ENCODE measurements around the gene SCARB2.
A peak's percentile ranks its signal among the peaks of the same experiment; 100 is the strongest.
"Not testable (repeated sequence)": the region's sequence is repeated elsewhere in the genome, so short reads cannot be mapped to it uniquely, and the experiment has no call there.

The SCARB2 gene, protein sequence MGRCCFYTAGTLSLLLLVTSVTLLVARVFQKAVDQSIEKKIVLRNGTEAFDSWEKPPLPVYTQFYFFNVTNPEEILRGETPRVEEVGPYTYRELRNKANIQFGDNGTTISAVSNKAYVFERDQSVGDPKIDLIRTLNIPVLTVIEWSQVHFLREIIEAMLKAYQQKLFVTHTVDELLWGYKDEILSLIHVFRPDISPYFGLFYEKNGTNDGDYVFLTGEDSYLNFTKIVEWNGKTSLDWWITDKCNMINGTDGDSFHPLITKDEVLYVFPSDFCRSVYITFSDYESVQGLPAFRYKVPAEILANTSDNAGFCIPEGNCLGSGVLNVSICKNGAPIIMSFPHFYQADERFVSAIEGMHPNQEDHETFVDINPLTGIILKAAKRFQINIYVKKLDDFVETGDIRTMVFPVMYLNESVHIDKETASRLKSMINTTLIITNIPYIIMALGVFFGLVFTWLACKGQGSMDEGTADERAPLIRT

DNA sequence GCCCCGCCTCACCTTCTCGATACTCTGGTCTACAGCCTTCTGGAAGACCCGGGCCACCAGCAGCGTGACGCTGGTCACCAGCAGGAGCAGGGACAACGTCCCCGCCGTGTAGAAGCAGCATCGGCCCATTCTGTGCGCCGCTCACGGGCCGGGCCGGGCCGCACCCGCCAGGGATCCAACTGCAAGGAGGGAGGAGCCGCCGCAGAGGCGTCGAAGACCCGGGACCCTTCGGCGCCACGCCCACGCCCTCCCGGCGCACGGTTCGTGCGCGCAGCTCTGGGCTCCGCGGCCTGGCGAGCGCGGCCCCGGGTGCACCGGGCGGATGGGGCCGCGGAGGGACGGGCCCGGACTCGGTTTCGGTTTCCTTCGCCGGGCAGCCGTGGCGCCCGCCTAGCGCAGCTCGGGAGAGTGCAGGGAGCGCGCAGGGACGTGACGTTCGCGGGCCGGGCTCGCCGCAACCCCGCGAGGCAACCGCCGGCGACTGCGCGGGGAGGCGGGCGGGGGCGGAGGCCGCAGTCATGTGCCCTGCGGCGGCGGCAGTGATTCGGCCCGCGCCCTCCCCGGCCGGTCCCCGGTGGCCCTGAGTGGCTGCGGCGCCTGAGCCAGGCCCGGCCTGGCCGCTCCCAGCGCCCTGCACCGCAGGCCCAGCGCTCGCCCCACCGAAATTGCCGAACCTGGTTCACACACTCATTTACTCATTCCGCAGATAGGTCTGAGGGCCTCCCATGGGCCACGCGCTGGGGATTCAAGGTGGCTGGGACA lies at the start of gene SCARB2:
SCARB2 (minus strand) TSS at position 410 of the 762 bp plus-strand sequence; CDS start at position 129, 281 bp downstream.
- peak; percentile 66 for DNase-seq

DNA sequence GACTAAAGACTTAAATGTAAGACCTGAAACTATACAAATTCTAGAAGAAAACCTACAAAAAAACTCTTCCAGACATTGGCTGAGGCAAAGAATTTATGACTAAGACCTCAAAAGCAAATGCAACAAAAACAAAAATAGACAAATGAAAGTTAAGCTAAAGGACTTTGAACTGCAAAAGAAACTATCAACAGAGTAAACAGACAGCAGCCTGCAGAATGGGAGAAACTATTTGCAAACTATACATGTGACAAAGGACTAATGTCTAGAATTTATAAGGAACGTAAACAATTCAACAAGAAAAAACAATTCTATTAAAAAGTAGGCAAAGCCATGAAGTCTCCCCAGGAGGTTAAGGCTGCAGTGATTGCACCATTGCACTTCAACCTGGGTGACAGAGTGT lies 46.9 kb upstream of the SCARB2 start:
- DNase-seq = no peak

DNA sequence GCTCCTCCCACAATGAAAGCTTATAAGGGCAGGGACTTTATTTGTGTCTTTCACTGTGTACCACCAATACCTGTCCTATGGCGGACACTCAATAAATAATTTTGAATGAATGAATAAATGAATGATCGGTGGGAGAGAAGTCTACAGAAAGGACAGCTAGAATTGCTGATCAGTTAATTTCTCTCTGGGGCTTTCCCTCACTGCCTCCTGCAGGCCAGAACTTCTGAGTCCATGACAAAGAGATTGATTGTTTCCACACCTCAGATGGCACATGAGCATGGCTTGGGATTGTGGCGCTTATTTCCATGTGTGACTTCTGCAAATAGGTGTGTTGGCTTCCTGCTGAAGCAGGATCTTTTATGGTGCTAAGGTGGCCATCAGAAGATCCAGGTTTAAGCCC lies 44.2 kb upstream of the SCARB2 start:
- DNase-seq = no peak

DNA sequence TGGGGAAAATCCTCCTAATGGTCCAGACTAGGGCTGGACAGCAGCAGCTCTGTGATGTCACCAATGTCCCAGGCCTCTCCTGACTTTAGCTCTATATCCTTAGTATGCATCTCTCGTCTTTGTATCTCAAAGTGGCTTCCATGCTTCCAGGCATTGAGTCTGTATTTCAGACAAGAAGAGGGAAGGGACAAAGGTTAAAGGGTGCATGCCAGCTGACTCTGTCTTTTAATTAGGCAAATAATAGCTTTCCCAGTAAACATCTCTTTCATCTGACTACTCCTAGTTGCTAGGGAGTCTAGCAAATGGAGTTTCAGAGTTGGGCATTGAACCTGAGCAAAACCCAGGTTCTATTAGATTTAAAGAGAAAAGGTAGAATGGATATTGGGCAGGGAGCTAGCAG lies 43.3 kb upstream of the SCARB2 start:
- DNase-seq = no peak

DNA sequence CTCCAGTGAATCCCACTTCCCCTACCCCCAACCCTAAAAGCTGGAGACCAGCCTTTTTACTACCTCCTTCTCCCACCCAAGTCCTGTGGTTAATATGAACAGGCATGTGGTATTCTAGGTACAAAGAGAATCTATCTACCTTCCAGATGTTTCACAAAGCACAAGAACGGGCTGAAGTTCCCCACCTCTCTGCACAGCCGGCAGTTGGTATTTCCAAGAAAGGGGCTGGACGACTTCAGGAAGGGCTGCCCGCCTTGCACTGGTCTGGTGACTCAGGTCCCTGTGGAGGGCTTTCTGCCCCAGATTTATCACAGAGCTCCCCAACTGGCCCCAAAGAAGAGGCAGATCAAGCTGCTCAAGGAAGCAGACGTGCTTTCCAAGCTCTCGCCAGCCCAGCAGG lies 42.4 kb upstream of the SCARB2 start:
- DNase-seq = no peak

DNA sequence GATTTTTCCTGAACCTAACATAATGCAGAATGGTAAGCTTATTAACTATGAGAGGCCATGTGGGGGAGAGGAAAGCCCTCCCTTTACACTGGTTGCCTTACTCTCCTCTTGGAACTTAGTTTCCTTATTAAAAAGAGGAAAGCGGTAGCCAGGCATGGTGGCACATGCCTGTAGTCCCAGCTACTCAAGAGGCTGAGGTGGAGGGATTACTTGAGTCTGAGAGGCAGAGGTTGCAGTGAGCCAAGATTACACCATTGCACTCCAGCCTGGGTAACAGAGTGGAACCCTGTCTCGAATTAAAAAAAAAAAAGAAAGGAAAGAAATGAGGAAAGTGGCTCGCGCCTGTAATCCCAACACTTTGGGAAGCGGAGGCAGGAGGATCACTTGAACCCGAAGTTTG lies 39.9 kb upstream of the SCARB2 start:
- DNase-seq = no peak

DNA sequence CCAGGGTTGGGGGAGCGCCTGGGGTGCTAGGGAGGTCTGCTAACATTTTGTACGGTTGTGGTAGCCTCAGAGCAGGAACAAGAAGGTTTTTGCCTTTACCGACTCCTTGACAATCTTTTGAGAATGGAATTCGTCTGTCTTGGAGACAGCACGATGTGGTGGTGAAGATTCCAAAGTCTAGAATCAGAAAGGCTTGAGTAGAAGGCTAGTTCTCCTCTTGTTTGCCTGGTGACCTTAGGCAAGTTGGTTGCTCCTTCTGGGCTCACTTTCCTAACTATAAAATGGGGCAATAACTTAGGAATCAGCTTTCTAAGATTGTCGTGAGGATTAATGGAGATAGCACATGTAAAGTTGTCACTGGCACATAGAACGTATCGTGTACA lies 38.6 kb upstream of the SCARB2 start:
- DNase-seq = no peak

DNA sequence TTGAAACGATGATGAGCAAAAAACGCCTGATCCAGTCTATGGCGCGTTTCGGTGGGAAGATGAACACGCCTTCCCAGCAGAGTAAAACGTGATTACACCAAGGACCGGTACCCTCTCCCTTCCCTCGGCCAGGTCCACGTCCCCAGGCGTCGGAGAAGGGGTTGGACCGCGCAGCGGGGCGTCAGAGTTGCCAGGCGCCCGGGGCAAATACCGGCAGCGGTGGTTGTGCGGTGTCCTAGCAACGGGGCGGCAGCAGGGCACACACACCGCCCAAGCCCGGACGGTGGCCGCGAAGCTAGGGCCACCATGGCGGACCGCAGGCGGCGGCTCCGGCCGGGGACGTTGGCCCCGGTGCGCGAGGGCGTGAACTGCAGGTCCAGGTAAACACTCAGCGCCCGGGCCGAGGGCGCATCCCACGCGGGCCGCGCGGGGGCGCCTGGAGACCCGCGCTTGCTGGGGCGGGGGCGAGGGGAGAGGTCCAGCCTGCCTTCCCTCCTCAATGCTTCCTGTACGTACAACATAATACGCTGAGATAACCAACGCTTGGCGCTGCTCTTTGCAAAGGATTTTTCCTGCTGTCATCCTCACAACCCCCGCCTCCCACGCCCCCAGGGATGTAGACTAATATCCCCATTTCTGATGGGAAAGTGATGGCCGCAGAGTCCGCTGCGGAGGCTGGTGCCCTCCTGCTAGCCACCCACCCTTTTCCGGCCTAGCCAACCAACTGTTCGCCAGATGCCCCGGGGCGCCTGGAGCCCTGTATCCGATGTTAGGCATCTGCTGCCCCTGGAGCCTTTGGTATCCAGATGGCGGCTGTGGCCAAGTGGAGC lies 38.0 kb upstream of the SCARB2 start, which contains the start of gene FAM47E:
FAM47E (plus strand) TSS at position 281 of the 830 bp plus-strand sequence; CDS start at position 307, 26 bp downstream.
- DNase-seq = peak; percentile 1

DNA sequence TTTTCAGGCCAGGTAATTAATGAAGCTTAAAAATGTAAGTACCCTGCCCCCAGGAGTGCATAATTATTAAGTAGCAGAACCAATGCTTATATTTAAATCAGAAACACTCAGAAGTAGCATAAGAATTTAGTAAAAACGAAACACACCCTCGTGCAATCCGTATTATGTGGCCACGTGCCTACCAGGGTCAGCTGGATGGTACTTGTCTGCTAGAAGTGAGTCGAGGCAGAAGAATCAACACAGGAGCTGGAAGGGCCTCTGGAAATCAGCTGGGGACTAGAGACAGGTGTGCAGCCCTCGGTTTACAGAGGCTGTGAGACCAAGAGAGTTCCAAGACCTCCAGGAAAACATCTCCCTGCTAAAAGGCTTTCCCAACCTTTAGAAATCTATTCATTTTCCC lies 37.3 kb upstream of the SCARB2 start:
- DNase-seq = no peak

DNA sequence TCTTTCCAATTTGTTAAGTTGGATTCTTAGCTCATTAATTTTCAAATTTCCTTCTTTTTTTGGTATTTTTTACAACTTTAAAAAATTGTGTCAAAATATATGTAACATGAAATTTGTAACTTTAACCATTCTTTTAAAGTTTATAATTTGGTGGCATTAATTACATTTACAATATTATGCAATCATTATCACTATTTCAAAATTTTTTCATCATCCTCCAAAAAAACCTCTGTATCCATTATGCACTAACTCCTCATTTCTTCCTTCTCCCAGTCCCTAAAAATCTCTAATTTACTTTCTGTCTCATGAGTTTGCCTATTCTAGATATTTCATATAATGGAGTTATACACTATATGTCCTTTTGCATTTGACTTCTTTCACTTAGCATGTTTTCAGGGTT lies 33.2 kb upstream of the SCARB2 start:
- no peak for DNase-seq

DNA sequence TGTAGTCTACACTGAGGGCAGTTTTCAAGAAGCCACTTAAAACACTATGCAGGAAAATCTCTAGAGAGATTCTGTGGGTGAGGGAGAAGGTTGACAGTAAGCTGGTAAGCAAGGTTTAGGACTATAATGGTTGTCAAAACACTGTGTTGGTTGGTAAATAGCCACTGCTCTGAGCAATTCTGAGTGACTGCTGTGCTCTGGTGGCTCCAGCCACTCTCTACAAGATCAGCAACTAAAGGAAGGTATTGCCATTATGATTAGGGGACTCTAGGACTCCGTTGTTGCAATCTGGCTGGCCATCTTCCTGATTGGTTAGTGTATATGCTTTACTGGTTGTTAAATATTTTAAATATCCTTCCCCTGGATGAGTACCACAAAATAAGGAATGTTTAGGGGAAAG lies 32.4 kb upstream of the SCARB2 start:
- DNase-seq = no peak

DNA sequence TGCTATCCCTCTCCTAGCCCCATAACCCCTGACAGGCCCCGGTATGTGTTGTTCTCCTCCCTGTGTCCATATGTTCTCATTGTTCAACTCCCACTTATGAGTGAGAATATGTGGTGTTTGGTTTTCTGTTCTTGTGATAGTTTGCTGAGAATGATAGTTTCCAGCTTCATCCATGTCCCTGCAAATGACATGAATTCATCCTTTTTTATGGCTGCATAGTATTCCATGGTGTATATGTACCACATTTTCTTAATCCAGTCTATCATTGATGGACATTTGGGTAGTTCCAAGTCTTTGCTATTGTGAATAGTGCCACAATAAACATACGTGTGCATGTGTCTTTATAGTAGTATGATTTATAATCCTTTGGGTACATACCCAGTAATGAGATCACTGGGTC lies 30.3 kb upstream of the SCARB2 start:
- not testable (repeated sequence) for DNase-seq

DNA sequence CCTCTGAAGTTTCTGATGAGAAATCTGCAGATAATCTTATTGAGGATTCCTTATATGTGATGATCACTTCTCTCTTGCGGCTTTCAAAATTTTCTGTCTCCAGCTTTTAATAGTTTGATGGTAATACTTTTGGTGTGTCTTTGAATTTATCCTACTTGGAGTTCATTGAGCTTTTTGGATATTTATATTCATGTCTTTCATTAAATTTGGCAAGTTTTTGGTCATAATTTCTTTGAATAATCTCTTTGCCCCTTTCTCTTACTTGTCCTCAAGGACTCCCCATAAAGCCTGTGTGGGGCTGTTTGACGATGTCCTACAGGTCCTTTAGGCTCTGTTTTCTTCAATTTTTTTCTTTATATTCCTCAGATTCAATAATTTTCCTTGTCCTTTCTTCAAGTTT lies 26.6 kb upstream of the SCARB2 start:
- DNase-seq = no peak

DNA sequence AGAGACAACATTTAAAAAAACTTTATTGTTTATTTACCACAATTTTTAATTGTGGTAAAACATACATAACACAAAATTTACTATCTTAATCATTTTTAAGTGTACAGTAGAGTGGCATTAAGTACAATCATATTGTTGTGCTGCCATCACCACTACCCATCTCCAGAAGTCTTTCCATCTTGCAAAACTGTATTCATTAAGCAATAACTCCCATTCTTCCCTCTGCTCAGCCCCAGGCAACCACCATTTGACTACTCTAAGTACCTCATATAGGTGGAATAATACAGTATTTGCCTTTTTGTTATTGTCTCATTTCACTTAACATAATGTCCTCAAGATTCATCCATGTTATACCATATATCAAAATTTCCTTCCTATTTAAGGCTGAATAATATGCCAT lies 25.1 kb upstream of the SCARB2 start:
- DNase-seq = no peak

DNA sequence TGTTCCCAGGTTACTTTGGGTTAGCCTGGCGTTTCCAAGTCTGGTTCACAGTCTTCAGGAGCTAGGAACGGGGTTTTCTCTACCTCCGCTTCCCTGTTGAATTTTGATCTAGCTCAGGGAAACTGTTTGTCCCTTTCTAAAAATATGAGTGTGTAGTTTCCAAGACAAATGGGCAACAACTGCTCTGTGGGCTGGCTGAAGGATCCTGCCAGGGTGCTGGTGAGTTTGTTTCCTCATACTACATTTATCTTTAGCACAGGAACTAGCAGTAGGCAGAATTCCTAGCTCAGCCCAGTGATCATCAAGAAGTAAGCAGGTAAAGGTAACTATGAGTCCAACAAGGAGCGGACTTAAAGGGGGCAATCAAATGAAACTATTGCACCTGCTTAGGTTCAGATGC lies 24.6 kb upstream of the SCARB2 start:
- no peak for DNase-seq

DNA sequence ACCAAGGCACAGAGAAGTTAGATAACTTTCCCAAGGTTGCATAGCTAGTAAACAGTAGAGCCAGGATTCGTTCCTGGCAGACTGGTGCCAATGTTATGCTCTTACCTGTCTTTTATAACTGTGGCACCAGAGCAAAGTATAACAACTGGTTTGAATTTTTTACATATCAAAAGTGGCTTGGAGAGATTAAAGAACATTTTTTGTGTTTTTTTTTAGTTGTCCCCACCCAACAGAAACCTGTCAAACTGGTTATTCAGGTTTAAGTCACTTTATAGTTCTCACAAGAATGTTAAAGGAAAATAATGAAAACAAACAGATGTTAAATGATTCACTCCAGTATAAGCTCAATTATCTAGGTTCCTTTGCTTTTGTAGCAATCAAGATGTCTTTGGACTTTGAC lies 22.3 kb upstream of the SCARB2 start:
- no peak for DNase-seq

DNA sequence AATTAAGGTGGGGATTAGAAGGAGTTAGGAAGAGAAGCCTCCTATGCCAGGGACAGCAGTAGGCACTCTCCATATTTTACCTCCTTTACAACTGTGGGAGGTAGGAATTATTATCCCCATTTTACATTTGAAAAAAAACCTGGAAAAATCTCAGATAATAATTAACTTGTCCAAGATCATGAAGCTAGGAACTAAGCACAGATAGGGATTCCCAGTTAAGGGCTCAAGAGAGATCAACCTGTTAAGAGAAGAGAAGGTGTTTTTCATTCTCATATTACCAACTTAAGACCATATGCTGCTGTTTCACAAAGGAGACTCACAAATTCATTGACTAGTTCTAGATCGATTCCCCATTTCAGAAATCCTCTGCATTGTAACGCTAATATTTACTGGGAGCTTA lies 21.8 kb upstream of the SCARB2 start:
- no peak for DNase-seq

DNA sequence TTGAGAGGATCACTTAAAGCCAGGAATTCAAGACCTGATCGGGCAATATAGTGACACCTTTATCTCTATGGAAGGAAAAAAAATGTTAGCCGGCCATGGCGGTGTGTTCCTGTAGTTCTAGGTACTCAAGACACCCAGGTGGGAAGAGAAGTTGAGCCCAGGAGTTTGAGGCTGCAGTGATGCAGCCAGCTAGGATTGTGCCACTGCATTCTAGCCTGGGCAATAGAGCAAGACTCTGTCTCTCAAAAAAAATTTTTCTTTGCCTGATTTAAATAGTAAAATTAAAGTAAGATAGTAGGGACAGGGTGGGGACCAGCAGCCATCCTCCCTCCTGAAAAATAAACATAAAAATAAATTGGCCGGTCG lies 21.0 kb upstream of the SCARB2 start:
- DNase-seq = no peak

DNA sequence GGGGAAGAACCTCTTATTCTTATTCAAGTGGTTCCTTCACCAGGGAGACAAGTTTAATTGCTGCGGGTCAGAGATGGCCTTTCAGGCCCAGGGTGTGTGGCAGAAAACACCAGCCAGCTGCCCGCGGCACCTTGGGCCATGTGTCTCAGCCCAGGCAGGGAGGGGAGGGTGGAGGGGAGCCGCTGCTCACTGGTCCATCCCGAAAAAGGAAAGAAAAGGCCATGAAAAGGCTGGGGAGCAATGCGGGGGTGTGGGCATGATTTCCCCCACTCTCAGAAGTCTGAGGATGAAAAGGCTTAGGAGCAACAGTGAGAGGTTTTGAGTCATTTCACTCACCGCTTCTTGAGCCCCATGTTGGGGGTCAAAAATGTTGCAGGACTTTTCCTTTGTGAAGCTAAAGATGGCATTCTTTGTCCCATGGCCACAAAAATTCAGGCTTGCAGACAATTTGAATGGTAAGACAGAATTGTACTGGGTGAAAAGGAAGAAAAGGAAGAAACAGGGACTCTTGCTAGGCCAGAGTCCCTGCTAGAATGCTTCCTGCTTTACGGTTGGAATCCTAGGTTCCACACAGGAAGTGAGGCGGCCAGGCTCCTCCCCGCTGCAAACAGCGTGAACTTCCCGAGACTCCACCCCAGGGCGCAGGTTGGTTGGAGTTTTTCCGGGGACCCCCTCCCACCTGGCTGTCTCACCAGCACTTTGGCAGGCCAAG lies 20.5 kb upstream of the SCARB2 start:
- no peak for DNase-seq

DNA sequence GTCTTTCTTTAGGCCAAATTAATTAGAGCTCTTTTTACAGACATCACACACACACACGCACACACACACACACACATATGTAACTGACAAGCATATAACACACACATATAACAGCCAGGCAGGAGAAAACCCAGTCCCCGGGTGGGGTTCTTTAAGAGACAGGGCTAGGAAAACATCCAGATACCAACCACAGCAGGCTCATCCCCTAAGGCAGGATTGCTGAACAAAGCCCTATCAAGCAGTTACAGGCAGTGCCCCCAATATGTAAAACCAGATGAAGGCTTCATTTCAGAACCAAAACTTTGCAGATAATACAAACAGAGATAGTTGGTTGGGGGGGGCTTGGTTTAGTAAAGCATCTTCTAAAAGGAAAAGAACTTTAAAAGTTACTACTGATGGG lies 19.9 kb upstream of the SCARB2 start:
- DNase-seq = no peak

DNA sequence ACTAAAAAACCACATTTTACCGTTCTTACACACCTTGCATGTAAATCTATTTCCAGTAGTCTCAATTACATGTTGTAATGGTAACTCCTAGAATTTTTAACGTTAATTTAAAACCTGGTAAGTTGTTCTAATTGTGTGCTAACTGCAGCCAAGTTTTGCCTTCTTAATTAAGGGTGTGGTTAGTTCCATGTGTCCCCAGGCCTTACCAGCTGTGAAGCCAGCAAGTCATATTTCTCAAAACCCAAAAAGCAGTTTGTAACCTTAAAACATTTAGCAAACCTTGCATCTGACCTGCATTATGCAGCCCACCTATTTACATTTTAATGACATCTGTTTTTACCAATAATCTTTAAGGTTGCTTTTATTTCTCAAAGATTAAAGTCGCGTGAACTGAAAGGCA lies 19.5 kb upstream of the SCARB2 start:
- DNase-seq = no peak

DNA sequence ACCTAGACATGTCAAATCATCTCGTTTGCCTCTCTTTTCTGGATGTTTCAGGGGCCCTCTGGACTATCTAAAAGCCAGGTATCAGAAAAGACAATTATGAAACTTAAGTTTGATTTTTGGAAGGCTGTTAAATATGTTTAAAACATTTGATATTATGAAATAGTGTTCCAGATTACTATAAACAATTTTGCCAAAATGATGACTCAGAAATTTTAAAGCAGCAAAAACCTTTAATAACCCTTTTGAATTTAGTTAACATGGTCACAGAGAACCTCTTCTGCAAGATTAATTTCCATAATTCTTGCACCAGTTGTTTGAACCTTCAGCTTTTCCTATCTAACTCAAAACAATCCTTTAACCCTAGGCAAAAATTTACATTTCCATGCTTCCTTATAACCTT lies 19.1 kb upstream of the SCARB2 start:
- DNase-seq = no peak

DNA sequence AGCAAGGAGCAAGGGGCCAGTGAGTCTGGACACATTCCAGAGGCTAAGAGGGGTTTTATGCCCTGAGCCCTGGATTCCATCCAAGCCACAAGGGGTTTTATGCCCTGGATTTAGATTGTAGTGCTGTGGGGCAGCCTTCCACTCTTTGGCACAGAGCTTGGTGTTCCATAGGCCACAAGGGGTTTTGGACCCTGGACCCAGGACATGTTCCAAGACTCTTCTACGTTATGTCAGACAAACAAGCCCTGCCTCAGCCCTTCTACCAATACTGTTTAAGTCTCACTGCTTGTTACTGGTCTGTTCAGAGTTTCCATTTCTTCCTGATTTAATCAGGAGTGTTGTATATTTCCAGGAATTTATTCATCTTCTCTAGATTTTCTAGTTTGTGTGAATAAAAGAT lies 12.8 kb upstream of the SCARB2 start:
- no peak for DNase-seq

Data from activated effector memory CD4-positive, alpha-beta T cell treated with Interleukin-2 at 50 U/mL for 16 hours (primary cell).